GM12891 (cell line): ENCODE data around the gene AGTRAP.

Experiments
- DNase-seq: peaks from one replicate; pipeline ENCODE4 v3.0.0; 2011; ENCODE audit warnings: low spot score; ENCODE audit not compliant: insufficient read length
- FAIRE-seq: peaks from 2 replicates; lab custom pipeline; 2011; peaks lifted over from hg19 to GRCh38; lab: Jason Lieb, UNC
- PAX5 ChIP-seq: IDR thresholded peaks from 2 replicates; pipeline ENCODE4 v1.6.1; 2011; ENCODE audit warnings: low read length, moderate library complexity, mild to moderate bottlenecking; ENCODE audit not compliant: insufficient read depth, severe bottlenecking
- POLR2A ChIP-seq: IDR thresholded peaks from 2 replicates; pipeline ENCODE4 v1.6.1; 2011; ENCODE audit warnings: low read depth, low read length, control low read depth
- POLR2AphosphoS5 ChIP-seq: IDR thresholded peaks from 2 replicates; pipeline ENCODE4 v1.6.1; 2011; ENCODE audit warnings: low read depth, low read length, control low read depth
- POU2F2 ChIP-seq: IDR thresholded peaks from 2 replicates; pipeline ENCODE4 v1.6.1; 2011; ENCODE audit warnings: low read depth, mild to moderate bottlenecking, control low read depth, low read length, moderate library complexity
- SPI1 ChIP-seq: IDR thresholded peaks from 2 replicates; pipeline ENCODE4 v1.6.1; 2011; ENCODE audit warnings: low read depth, low read length, control low read depth
- TAF1 ChIP-seq: IDR thresholded peaks from 2 replicates; pipeline ENCODE4 v1.6.1; 2011; ENCODE audit warnings: low read depth, low read length, control low read depth

The AGTRAP gene

DNA sequence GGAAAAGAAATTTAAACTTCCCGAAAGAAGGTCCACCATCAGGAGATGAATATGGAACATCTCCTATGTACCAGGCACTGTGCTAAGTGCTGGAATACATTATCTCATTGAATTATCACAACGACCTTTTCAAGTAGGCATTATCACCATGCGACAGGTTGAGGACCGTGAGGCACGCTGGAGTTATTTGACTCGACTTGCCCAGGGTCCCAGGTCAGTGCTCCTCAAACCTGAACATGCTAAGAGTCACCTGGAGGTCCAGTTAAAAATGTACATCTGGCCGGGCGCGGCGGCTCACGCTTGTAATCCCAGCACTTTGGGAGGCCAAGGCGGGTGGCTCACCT is 15.9 kb upstream of the AGTRAP start:
- TF ChIP-seq POU2F2 = no peak
- TF ChIP-seq SPI1 = no peak
- TF ChIP-seq POLR2A = no peak
- no peak for TF ChIP-seq PAX5
- TF ChIP-seq TAF1 = no peak
- no peak for TF ChIP-seq POLR2AphosphoS5
- FAIRE-seq = no peak

DNA sequence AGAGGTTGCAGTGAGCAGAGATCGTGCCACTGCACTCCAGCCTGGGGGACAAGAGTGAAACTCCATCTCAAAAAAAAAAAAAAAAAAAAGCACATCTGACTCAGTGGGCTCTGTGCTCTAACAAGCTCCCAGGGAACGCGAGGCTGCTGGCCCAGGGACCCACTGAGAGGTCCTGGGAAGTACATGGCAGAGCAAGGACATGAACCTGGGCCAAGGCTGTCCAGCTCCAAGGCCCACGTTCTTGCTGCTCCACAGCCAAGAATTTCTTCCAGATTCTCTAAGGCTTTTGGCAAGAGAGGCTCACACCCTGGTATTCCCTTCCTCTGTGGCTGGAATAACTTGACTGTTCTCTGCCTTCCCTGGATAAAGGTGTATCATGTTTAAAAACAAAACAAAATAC is 15.4 kb upstream of the AGTRAP start:
- no peak for DNase-seq
- no peak for FAIRE-seq
- no peak for TF ChIP-seq POLR2A
- TF ChIP-seq PAX5 = no peak
- TF ChIP-seq POU2F2 = no peak
- no peak for TF ChIP-seq TAF1
- TF ChIP-seq SPI1 = no peak
- TF ChIP-seq POLR2AphosphoS5 = no peak

More for the DNA sequence above, 15.9 kb upstream of the AGTRAP start:
- no peak for DNase-seq

DNA sequence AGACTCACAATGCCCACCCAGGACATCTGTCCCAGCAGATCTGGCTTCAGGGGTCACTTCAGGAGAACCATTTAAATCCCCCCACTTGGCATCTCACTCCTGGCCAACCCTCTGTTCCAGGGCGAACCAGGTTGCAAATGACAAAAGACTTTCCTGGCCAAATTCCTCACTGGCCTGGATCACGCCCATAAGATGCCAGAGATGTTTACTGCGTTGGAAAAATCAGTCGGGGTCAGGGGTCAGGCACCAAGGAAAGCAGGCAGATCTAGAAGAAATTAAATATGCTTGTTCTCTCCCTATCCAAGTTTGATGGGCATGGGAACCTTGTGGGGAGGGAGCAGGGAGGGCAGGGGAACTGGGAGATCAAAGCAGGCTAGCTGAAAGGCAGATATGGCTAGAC is 14.6 kb upstream of the AGTRAP start:
- no peak for FAIRE-seq
- no peak for DNase-seq
- TF ChIP-seq PAX5 (no peak), POU2F2 (no peak), POLR2AphosphoS5 (no peak), TAF1 (no peak), POLR2A (no peak), SPI1 (no peak)

DNA sequence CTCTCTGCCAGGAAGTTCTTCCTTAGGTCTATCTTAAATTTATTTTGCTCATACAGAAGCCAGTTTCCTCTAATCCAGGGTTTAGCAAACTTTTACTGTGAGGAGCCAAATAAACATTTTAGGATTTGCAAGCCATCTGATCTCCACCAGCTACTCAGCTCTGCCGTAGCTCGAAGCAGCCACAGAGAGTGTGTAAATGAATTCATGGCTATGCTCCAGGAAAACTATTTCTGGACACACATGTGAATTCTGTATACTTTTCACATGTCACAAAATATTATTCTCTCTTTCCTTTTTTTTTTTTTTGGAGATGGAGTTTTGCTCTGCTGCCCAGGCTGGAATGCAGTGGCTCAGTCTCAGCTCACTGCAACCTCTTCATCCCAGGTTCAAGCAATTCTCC is 13.4 kb upstream of the AGTRAP start:
- no peak for FAIRE-seq
- DNase-seq = no peak
- TF ChIP-seq POLR2AphosphoS5 = no peak
- no peak for TF ChIP-seq POLR2A
- no peak for TF ChIP-seq TAF1
- no peak for TF ChIP-seq SPI1
- no peak for TF ChIP-seq PAX5
- TF ChIP-seq POU2F2 = no peak

DNA sequence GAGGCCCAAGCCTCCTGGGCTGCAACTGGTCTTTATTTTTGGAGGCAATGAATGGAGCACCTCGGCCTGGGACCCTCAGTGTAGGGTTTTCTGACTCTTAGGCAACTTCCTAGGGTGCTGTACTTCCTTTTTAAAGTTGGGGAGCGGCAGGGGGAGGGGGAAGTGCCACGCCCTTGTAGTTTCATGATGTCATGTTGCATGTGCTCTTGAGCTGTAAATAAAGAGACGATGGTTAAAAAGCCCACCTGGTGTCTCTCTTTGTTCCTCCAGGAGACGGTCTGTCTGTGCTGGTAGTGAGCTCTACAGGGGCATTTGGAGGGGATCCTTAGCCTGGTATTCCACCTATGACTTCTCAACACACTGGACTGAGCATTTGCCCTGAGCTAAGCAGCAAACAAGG is 10.3 kb upstream of the AGTRAP start:
- no peak for FAIRE-seq
- no peak for DNase-seq
- TF ChIP-seq SPI1 = no peak
- no peak for TF ChIP-seq PAX5
- no peak for TF ChIP-seq POU2F2
- no peak for TF ChIP-seq POLR2AphosphoS5
- no peak for TF ChIP-seq POLR2A

DNA sequence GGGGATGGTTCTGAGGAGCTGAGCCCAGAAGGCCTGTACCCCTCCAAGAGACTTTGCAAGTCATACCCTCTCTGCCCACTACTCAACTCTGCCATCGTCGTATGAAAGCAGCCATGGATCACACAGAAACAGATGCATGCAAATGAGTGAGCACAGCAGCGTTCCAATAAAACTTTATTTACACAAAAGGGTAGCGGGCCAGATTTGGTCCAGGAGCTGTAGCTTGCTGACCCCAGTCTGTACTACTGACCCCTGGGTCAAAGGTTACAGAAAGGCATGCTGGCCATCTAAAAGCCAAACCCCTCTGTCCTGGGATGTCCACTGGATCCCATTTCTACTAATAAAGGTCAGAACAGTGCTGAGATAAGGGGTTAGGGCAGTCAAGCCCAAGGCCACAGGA is 8.8 kb upstream of the AGTRAP start:
- TF ChIP-seq TAF1 = no peak
- no peak for TF ChIP-seq POU2F2
- no peak for TF ChIP-seq POLR2AphosphoS5
- TF ChIP-seq SPI1 = no peak
- TF ChIP-seq POLR2A = no peak
- TF ChIP-seq PAX5 = no peak
- DNase-seq = no peak
- FAIRE-seq = no peak

DNA sequence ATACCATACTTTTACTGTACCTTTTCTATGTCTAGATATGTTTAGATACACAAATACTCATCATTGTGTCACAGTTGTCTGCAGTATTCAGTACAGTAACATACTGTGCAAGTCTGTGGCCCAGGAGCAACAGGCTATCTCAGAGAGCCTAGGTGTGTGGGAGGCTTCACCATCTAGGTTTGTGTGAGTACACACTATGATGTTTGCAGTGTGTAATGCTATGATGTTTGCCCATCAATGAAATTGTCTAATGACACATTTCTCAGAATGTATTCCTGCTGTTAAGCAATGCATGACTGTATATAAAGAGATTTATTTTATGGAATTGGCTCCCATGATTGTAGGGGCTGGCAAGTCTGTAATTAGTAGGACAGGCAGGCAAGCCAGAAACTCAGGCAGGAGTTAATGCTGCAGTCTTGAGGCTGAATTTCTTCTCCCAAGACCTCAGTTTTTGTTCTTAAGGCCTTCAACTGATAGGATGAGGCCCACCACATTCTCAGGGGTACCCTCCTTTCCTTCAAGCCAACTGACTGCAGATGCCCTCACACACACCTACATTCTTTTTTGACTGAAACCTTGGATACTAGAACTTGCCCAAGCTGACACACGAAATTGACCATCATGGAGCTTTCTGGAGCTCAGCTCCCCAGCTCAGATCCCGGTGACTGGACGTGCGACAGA is 7.7 kb upstream of the AGTRAP start:
- TF ChIP-seq POLR2AphosphoS5 (no peak), TAF1 (no peak), PAX5 (no peak), SPI1 (no peak), POU2F2 (no peak), POLR2A (no peak)
- DNase-seq (no peak), FAIRE-seq (peak; percentile 31)

DNA sequence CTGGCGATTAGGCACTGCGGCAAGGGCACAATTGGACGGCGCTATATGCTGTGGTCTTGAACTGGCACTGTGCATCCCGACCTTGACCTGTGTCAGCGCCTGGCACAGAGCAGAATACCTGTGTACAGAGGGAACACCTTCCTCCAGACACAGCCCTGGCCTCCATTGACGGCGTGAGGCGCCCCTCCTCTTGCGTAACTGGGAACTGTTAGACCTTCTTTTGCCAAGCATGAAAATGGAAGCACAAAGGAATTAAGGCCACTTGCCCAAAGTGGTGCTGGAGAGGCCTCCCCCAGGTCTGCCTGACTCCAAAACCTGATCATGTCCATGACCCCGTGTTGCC is 6.8 kb upstream of the AGTRAP start:
- DNase-seq (no peak), FAIRE-seq (no peak)
- TF ChIP-seq SPI1 = no peak

DNA sequence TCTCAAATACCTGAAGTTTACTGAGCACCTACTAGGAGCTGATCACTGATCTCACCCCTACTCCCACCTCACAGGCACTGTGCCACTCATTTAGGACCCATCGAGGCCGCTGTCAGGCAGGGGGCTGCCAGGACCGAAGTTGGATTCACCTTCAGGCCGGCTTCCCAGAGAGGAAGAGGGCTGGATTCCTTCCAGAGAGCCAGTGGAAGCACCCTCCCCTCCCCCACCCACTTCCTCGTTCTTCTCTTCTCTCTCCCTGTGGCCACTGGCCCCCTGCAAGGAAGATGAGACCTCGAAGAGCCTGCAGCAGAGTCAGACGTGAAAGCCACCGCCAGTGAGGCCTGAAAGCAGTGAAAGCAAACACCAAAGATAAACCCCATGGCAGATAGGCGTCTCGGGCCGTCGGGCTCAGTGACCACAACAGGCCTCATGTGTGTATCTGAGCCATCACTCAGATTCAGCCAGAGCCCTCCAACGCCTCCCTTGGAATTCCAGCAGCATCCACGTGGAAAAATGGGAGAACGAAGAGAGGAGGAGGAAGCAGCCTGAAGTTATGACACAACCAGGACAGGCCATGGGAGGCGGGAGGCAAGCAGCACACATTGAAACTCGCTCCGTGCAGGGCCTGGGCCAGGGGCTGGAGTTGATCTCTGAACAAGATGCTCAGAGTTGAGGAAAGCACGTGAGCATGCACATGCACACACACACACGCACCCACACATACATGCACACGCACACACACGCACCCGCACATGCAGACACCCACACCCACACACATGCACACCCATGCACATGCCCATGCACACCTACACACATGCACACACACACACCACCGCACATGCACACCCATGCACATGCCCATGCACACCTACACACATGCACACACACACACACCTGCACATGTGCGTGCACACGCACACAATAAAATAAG is 6.2 kb upstream of the AGTRAP start:
- DNase-seq (no peak), FAIRE-seq (peak; percentile 98)
- TF ChIP-seq PAX5 (no peak), POU2F2 (no peak), SPI1 (no peak), POLR2AphosphoS5 (no peak), POLR2A (no peak), TAF1 (no peak)

DNA sequence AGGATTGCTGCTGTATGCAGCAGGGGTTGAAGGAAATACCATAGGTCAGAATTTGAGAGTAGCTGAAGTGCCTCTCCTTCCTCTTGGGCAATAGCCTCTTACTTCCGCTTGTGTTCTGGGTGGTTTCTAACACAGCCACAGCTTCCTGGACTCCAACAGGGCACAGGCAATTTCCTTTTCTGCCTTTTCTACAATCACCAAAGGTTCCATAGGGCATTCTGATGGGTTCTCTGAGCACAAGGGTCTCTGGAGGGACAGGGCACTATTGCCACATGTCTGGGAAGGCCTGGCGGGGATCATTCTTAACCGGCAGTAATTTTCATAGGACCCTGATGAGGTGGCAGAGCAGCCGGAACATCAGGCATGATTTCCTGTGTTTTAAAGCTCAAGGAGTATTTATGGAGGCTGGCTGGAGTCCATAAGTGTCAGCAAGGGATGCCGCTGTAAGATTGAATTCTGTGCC is 5.5 kb upstream of the AGTRAP start:
- FAIRE-seq = peak; percentile 62
- TF ChIP-seq SPI1 (no peak), POU2F2 (no peak), POLR2AphosphoS5 (no peak), PAX5 (no peak), POLR2A (no peak), TAF1 (no peak)
- DNase-seq = no peak
